ENCODE results near the gene ZFAND4.

DNA sequence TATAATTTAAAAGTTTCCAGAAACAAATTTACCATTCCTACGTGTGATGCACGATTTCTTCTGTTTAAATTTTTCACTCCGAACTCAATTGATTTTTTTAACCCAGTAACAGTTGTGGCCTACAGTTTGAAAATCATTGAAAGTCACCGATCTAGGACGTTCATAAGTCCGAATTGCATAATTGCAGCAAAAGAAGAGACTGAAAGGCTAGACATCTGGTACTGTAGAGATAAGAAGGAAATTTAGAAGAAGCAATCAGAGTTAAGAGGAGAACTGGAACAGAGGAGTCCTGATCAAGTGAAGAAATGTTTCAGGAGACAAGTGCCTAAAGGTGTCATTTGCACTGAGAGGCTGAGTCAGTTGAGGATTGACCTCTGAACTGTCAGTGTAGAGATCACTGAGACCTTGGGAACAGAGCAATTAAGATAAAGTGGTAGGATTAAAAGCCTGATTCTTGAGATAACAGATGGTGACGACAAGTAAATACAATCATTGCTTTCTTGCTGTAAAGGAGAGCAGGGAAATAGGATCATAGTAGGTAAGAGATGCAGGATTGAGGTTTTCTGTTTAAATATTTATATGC lies 73.5 kb downstream of the ZFAND4 start:
- TF ChIP-seq, protein P1, sequence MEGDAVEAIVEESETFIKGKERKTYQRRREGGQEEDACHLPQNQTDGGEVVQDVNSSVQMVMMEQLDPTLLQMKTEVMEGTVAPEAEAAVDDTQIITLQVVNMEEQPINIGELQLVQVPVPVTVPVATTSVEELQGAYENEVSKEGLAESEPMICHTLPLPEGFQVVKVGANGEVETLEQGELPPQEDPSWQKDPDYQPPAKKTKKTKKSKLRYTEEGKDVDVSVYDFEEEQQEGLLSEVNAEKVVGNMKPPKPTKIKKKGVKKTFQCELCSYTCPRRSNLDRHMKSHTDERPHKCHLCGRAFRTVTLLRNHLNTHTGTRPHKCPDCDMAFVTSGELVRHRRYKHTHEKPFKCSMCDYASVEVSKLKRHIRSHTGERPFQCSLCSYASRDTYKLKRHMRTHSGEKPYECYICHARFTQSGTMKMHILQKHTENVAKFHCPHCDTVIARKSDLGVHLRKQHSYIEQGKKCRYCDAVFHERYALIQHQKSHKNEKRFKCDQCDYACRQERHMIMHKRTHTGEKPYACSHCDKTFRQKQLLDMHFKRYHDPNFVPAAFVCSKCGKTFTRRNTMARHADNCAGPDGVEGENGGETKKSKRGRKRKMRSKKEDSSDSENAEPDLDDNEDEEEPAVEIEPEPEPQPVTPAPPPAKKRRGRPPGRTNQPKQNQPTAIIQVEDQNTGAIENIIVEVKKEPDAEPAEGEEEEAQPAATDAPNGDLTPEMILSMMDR (IDR thresholded peaks at IDR 0.05), result no peak
- TF ChIP-seq, protein P2, sequence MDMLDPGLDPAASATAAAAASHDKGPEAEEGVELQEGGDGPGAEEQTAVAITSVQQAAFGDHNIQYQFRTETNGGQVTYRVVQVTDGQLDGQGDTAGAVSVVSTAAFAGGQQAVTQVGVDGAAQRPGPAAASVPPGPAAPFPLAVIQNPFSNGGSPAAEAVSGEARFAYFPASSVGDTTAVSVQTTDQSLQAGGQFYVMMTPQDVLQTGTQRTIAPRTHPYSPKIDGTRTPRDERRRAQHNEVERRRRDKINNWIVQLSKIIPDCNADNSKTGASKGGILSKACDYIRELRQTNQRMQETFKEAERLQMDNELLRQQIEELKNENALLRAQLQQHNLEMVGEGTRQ (CRISPR knock-in tag; IDR thresholded peaks at IDR 0.05), result no peak
- TF ChIP-seq, protein P3, sequence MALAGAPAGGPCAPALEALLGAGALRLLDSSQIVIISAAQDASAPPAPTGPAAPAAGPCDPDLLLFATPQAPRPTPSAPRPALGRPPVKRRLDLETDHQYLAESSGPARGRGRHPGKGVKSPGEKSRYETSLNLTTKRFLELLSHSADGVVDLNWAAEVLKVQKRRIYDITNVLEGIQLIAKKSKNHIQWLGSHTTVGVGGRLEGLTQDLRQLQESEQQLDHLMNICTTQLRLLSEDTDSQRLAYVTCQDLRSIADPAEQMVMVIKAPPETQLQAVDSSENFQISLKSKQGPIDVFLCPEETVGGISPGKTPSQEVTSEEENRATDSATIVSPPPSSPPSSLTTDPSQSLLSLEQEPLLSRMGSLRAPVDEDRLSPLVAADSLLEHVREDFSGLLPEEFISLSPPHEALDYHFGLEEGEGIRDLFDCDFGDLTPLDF (CRISPR knock-in tag; IDR thresholded peaks at IDR 0.05), result no peak
- TF ChIP-seq, protein P4, sequence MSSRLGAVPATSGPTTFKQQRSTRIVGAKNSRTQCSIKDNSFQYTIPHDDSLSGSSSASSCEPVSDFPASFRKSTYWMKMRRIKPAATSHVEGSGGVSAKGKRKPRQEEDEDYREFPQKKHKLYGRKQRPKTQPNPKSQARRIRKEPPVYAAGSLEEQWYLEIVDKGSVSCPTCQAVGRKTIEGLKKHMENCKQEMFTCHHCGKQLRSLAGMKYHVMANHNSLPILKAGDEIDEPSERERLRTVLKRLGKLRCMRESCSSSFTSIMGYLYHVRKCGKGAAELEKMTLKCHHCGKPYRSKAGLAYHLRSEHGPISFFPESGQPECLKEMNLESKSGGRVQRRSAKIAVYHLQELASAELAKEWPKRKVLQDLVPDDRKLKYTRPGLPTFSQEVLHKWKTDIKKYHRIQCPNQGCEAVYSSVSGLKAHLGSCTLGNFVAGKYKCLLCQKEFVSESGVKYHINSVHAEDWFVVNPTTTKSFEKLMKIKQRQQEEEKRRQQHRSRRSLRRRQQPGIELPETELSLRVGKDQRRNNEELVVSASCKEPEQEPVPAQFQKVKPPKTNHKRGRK (CRISPR knock-in tag; IDR thresholded peaks at IDR 0.05; ENCODE audit: borderline replicate concordance), result no peak
- TF ChIP-seq, protein P5, sequence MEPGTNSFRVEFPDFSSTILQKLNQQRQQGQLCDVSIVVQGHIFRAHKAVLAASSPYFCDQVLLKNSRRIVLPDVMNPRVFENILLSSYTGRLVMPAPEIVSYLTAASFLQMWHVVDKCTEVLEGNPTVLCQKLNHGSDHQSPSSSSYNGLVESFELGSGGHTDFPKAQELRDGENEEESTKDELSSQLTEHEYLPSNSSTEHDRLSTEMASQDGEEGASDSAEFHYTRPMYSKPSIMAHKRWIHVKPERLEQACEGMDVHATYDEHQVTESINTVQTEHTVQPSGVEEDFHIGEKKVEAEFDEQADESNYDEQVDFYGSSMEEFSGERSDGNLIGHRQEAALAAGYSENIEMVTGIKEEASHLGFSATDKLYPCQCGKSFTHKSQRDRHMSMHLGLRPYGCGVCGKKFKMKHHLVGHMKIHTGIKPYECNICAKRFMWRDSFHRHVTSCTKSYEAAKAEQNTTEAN (CRISPR knock-in tag; IDR thresholded peaks at IDR 0.05), result no peak
